CD4-positive, alpha-beta T cell treated with Interleukin-1 beta for 1 hour (primary cell): Measurements from ENCODE around the gene CASTOR2.
"Not testable (repeated sequence)": the region's sequence is repeated elsewhere in the genome, so short reads cannot be mapped to it uniquely, and the experiment has no call there.

Experiments used
- DNase-seq, 2 donors: peaks; one replicate each; pipeline ENCODE4 v3.0.0-alpha.2; 2020 to 2022

CASTOR2 gene

DNA sequence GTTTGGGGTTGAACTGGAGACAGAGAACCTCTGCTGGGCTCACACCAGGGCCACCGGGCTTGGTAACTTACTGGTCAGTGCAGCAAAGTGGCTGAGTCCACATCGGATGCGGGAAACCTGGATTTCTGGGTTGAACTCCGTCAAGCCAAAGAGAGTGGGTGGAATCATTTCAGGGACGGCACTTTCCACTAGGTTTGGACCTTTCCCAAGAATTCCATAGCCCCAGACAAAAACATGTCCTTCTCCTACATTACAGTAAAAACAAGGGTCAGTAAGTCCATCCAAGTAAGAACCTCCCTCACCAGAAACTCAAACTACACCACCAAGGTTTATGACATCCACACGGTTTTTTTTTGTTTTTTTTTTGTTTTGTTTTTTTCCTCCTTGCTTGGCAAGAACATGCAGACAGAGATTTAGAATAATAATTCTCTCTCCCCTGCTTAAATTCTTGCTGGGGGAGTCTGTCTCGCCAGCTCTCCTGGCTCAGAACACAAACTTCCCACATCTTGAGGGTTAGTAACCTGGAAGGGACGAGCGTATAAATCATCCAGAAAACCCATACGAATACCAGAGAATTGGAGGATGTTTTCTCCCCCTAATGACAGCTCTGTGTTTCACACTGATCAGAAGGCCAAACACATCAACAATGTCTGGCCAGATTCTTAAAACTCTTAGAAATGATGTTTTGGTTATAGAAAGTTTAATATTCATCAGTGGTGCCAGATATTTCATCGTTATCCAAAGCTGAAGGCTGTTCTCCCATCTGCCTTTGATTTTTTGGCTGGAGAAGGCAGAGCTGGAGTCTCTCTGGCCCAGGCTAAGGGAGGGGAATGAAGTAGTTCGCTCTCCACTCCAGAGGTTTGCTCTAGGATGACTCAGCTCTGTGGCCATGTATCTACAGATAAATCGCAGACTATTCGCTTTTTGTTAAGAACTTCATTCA is 91.6 kb downstream of the CASTOR2 start:
- DNase-seq = no peak

DNA sequence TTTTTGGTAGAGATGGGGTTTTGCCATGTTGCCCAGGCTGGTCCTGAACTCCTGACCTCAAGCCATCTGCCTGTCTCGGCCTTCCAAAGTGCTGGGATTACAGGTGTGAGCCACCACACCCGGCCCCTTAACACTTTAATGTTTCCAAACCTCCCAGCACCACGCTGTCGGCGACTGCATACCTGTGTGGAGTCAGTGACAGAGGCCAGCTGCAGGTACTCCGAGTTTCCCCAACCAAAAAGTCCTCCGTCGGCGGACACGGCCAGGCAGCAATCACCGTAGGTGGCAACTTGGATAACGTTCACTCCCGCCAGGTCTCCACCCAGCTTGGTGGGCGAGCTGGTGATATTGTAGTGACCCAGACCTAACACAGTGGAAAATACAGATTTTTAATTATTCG is 93.9 kb downstream of the CASTOR2 start:
- no peak for DNase-seq

DNA sequence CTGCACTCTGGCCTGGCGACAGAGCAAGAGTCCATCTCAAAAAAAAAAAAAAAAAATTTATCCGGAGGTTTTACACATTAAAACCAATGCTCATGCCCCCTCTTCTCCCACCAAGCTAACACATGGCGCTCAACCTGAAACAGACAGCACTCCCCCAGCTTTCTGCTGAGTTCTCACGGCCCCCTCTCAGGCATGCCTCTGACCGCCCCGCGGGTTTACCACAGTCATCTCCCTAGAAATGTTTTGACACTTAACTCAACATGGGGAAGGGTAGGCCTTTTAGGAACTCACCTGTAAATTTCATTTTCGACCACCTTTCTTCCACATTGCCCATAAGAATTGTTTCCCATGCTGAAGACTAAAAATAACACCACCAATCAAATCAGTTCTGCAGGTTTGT is 99.8 kb downstream of the CASTOR2 start:
- DNase-seq = no peak

DNA sequence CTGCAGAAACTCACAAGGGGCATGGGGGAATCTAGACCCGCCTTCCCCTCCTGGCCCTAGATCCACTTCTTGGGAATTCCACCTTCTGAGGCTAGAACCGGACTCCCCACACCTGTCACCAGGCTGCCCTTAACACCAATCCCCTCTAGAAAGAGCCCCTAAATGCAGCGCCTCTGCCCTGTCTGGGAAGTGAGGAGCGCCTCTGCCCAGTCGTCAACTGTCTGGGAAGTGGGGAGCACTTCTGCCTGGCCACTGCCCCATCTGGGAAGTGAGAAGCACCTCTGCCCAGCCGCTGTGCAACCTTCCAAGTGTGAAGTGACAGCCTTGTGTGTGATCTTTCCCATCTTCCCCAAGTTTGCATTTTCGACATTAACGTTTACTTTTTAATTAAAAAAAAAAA is 100.3 kb downstream of the CASTOR2 start:
- DNase-seq = no peak

DNA sequence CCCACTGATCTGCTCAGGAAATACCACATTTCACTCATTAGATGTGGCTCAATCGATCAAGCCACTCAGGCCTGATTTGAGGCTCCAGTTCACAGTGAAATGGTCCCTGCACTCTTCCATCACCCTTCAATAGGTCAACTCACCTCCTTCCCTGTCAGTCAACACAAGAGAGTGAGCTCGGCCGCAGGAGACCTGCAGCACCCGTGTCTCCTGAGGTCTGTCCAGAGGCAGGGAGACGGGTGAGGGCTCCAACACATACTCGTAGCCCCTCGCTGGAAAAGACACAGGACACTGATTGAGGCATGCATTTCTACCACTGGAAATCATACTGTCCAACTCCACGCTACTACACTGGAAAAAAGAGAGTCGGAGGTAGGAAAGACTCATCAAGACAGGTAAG is 102.0 kb downstream of the CASTOR2 start:
- DNase-seq = no peak

DNA sequence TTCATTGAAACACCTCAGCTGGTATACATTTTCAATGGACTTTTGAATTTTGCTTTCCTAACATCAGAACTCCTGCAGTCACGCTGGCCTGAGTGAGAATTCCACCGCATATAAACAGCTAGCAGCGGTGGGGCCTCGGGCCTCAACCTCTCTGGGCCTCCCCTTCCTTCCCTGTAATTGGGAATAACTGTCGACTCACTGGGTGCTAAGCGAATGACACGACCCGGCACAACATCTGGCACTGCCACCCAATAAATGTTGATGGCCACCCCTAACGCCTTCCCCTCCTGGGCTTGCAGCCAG is 108.4 kb downstream of the CASTOR2 start:
- DNase-seq = no peak

DNA sequence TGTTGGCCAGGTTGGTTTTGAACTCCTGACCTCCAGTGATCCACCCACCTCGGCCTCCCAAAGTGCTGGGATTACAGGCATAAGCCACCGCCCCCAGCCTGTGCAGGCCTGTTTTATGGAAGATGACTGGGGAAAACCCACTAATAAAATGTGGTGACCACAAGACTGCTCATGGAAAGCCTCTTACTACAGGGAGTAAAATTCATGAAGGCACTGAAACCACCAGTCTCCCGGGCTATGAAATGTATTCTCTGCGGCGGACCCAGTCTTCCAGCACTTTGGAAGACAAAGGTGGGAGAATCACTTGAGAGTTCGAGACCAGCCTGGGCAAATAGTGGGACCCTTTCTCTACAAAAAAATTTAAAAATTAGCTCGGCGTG is 109.7 kb downstream of the CASTOR2 start:
- DNase-seq = not testable (repeated sequence)
